ENCODE data around the gene VSIR. TPM values are rescaled to one million over a fixed set of nuclear protein-coding genes. Genes with fewer than 3 reads are reported as not detected.

Gene VSIR
- total and polyA plus RNA-seq, 3 donors from 2014 or later, result 26.1 to 54.6 (median 54.4) TPM

GRCh38 chr10:71816421-71816851, 43.1 kb upstream of the VSIR start:
- no peaks in the 10 kb centered on the region for H3K9me3 ChIP-seq
- WGBS, 2 donors, result 84 to 86% methylated on average over 12 of the region's 12 CpGs
- TF ChIP-seq CTCF (IDR thresholded peaks at IDR 0.05), result no peak
- TF ChIP-seq POLR2A (IDR thresholded peaks at IDR 0.05), result no peak
- H3K27me3 ChIP-seq, result no peaks in the 10 kb centered on the region
- no peak for DNase-seq
- H3K36me3 ChIP-seq (ENCODE audit: low read depth, missing control alignments), result no peaks in the 10 kb centered on the region
- H3K27ac ChIP-seq, result no peak overlapping the region
- no peak overlapping the region for H3K4me3 ChIP-seq
- intact Hi-C loops (cut with DNase I; ENCODE audit: low total_unique reads), result loop anchor here (10.0 kb wide), 1 partner anchor 422 kb away; the partner anchor contains the start of gene CDH23
- peaks cover 9% of the 10 kb centered on the region for H3K4me1 ChIP-seq

GRCh38 chr10:71815515-71816130, 42.3 kb upstream of the VSIR start:
- TF ChIP-seq CTCF (IDR thresholded peaks at IDR 0.05), result no peak
- TF ChIP-seq POLR2A (IDR thresholded peaks at IDR 0.05), result no peak
- no peak for DNase-seq
- H3K36me3 ChIP-seq (ENCODE audit: low read depth, missing control alignments), result no peaks in the 10 kb centered on the region
- H3K9me3 ChIP-seq, result no peaks in the 10 kb centered on the region
- intact Hi-C loops (cut with DNase I; ENCODE audit: low total_unique reads), result loop anchor here (10.0 kb wide), 1 partner anchor 421 kb away; the partner anchor contains the start of gene CDH23
- H3K27me3 ChIP-seq, result no peaks in the 10 kb centered on the region
- WGBS, 2 donors, result 81 to 86% methylated on average over 14 to 15 of the region's 15 CpGs
- H3K4me3 ChIP-seq, result no peak overlapping the region
- H3K27ac ChIP-seq, result no peak overlapping the region
- H3K4me1 ChIP-seq, result peaks cover 9% of the 10 kb centered on the region

- intact Hi-C loops (cut with DNase I; ENCODE audit: low total_unique reads), result loop anchor here (10.0 kb wide), 1 partner anchor 420 kb away; the partner anchor contains the start of gene CDH23
- DNase-seq, result no peak
- Histone ChIP-seq H3K36me3 (ENCODE audit: low read depth, missing control alignments) (no peaks in the 10 kb centered on the region), H3K9me3 (no peaks in the 10 kb centered on the region), H3K27ac (no peak overlapping the region), H3K4me3 (no peak overlapping the region), H3K27me3 (no peaks in the 10 kb centered on the region), H3K4me1 (peaks cover 9% of the 10 kb centered on the region)
- WGBS, 2 donors, result 79 to 92% methylated on average over 5 to 26 of the region's 26 CpGs
- peak in 1 of 3 experiments; percentile 11 for TF ChIP-seq CTCF (IDR thresholded peaks at IDR 0.05)
- TF ChIP-seq POLR2A (IDR thresholded peaks at IDR 0.05), result no peak
Measured at GRCh38 chr10:71814922-71815411, 41.6 kb upstream of the VSIR start.

GRCh38 chr10:71812913-71813590, 39.7 kb upstream of the VSIR start:
- WGBS, 2 donors, result 55 to 74% methylated on average over 9 to 10 of the region's 11 CpGs
- H3K36me3 ChIP-seq (ENCODE audit: low read depth, missing control alignments), result no peaks in the 10 kb centered on the region
- H3K4me1 ChIP-seq, result peaks cover 5% of the 10 kb centered on the region
- H3K9me3 ChIP-seq, result no peaks in the 10 kb centered on the region
- DNase-seq, result no peak
- no peak overlapping the region for H3K4me3 ChIP-seq
- H3K27ac ChIP-seq, result no peak overlapping the region
- TF ChIP-seq CTCF (IDR thresholded peaks at IDR 0.05) (no peak), POLR2A (IDR thresholded peaks at IDR 0.05) (no peak)
- no peaks in the 10 kb centered on the region for H3K27me3 ChIP-seq
- intact Hi-C loops (cut with DNase I; ENCODE audit: low total_unique reads), result loop anchor here (10.0 kb wide), 1 partner anchor 418 kb away; the partner anchor contains the start of gene CDH23

Data from testis (tissue), 3 donors.